MM.1S (cell line): ENCODE data around the gene L3MBTL4.

Experiments used
- CTCF ChIP-seq: fragments of 300-600 bp; sonication (generic); IDR thresholded peaks from 2 replicates; pipeline ENCODE4 v1.5.1; 2016; ENCODE audit warnings: antibody characterized with exemption, low read length, mixed read lengths
- EZH2 ChIP-seq: fragments of 300-600 bp; sonication (generic); optimal IDR thresholded peaks from 2 replicates; pipeline ENCODE3; 2017; ENCODE audit warnings: low read depth, mild to moderate bottlenecking, antibody characterized with exemption, low read length, mixed read lengths

GRCh38 chr18:6444466-6445228 lies 29.9 kb upstream of the L3MBTL4 start:
- TF ChIP-seq CTCF (no peak), EZH2 (no peak)
